NCI-H1436 (cell line): ENCODE results near the gene LRRN2.
"Not testable (repeated sequence)": the region's sequence is repeated elsewhere in the genome, so short reads cannot be mapped to it uniquely, and the experiment has no call there.

Experiments used
- DNase-seq: peaks from one replicate; lab custom pipeline; 2025; lab: John Stamatoyannopoulos, UW

The LRRN2 gene

GRCh38 chr1:204574016-204574864 lies 111.3 kb downstream of the LRRN2 start:
- no peak for DNase-seq

GRCh38 chr1:204572923-204573922 lies 112.3 kb downstream of the LRRN2 start:
- no peak for DNase-seq

GRCh38 chr1:204571631-204572030 lies 113.9 kb downstream of the LRRN2 start:
- no peak for DNase-seq

GRCh38 chr1:204571128-204571527 lies 114.4 kb downstream of the LRRN2 start:
- DNase-seq = no peak

- DNase-seq = not testable (repeated sequence)
These were observed 115.5 kb downstream of the LRRN2 start for GRCh38 chr1:204570021-204570420.

- DNase-seq = no peak
These were observed 116.1 kb downstream of the LRRN2 start for GRCh38 chr1:204569478-204569877.

- DNase-seq = no peak
These were observed 116.8 kb downstream of the LRRN2 start for GRCh38 chr1:204568576-204569315.
